ENCODE data around the gene PTPRE.
"Not testable (repeated sequence)": the region's sequence is repeated elsewhere in the genome, so short reads cannot be mapped to it uniquely, and the experiment has no call there.

DNA sequence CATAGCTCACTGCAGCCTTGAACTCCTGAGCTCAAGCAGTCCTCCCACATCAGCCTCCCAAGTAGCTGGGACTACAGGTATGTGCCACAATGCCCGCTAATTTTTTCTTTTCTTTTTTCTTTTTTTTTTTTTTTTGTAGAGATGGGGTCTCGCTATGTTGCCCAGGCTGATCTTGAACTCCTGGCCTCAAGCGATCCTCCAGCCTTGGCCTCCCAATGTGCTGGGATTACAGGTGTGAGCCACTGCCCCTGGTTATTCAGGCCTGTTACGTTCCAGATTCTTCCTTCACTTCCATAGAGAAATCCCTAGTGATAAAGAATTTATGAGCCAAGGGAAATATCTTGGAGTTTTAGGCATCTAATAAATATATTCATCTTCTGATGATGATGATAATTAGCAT is 187.7 kb downstream of the PTPRE start:
- TF ChIP-seq, protein P1, sequence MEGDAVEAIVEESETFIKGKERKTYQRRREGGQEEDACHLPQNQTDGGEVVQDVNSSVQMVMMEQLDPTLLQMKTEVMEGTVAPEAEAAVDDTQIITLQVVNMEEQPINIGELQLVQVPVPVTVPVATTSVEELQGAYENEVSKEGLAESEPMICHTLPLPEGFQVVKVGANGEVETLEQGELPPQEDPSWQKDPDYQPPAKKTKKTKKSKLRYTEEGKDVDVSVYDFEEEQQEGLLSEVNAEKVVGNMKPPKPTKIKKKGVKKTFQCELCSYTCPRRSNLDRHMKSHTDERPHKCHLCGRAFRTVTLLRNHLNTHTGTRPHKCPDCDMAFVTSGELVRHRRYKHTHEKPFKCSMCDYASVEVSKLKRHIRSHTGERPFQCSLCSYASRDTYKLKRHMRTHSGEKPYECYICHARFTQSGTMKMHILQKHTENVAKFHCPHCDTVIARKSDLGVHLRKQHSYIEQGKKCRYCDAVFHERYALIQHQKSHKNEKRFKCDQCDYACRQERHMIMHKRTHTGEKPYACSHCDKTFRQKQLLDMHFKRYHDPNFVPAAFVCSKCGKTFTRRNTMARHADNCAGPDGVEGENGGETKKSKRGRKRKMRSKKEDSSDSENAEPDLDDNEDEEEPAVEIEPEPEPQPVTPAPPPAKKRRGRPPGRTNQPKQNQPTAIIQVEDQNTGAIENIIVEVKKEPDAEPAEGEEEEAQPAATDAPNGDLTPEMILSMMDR (IDR thresholded peaks at IDR 0.05), result not testable (repeated sequence)
- not testable (repeated sequence) for TF ChIP-seq POLR2A (IDR thresholded peaks at IDR 0.05)

All from upper lobe of left lung (tissue), 4 donors.